ENCODE measurements around the gene TIMM22. TPM values are rescaled to one million over a fixed set of nuclear protein-coding genes. Genes with fewer than 3 reads are reported as not detected.

Gene TIMM22
- total and polyA plus RNA-seq, 4 donors = 7.2 to 12.2 (median 9.9) TPM

DNA sequence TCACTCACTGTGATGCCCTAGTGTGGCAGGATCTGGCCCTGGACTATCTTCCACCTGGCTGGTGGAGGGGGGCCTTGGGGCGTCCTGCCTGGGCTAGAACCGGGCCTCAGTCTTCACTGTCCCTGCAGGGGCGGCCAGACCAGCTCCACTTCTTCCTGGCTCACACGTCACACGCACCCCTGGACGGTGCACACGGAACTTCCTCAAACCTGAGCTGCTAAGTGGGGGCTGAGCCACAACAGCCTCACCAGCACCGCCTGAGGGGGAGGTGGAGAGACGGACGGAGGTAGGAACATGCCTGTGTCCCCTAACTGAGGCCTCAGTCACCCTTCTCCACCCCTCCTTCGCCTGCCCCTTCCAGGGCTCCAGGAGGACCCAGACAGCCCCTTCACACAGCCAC lies 36.6 kb downstream of the TIMM22 start:
- no peak for ATAC-seq (ENCODE audit: insufficient read depth, low FRiP score)
- H3K4me1 ChIP-seq (ENCODE audit: control insufficient read depth in 5 of 5, insufficient read depth in 5 of 5, low read length in 5 of 5) = peaks cover 0 to 33% (median 4%) of the 10 kb centered on the region in 5 donors
- no peaks in the 10 kb centered on the region for H3K27me3 ChIP-seq (ENCODE audit: control insufficient read depth in 3 of 3, insufficient read depth in 3 of 3, low read length in 2 of 3)
- H3K4me3 ChIP-seq = no peak overlapping the region
- TF ChIP-seq, protein P1, sequence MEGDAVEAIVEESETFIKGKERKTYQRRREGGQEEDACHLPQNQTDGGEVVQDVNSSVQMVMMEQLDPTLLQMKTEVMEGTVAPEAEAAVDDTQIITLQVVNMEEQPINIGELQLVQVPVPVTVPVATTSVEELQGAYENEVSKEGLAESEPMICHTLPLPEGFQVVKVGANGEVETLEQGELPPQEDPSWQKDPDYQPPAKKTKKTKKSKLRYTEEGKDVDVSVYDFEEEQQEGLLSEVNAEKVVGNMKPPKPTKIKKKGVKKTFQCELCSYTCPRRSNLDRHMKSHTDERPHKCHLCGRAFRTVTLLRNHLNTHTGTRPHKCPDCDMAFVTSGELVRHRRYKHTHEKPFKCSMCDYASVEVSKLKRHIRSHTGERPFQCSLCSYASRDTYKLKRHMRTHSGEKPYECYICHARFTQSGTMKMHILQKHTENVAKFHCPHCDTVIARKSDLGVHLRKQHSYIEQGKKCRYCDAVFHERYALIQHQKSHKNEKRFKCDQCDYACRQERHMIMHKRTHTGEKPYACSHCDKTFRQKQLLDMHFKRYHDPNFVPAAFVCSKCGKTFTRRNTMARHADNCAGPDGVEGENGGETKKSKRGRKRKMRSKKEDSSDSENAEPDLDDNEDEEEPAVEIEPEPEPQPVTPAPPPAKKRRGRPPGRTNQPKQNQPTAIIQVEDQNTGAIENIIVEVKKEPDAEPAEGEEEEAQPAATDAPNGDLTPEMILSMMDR (IDR thresholded peaks at IDR 0.05; ENCODE audit: control extremely low read depth, extremely low read depth) = no peak
- no peak for DNase-seq
- WGBS, 2 donors = 61 to 76% methylated on average over 11 of the region's 11 CpGs
- peaks cover 0 to 30% (median under 1%) of the 10 kb centered on the region in 4 donors for H3K36me3 ChIP-seq (ENCODE audit: control insufficient read depth in 4 of 4, insufficient read depth in 4 of 4, low read length in 4 of 4)
- no peak overlapping the region for H3K27ac ChIP-seq (ENCODE audit: low read depth in 1 of 2, low read length in 1 of 2)
- H3K9me3 ChIP-seq (ENCODE audit: control insufficient read depth in 4 of 4, insufficient read depth in 3 of 4, low read length in 3 of 4) = peaks cover 0 to 3% (median 0%) of the 10 kb centered on the region in 4 donors
- H3K9ac ChIP-seq (ENCODE audit: insufficient read depth in 1 of 2, low read length in 2 of 2) = no peak overlapping the region

GRCh38 chr17:1034652-1035210 lies 37.8 kb downstream of the TIMM22 start:
- peaks cover 0 to 3% (median 0%) of the 10 kb centered on the region in 4 donors for H3K9me3 ChIP-seq (ENCODE audit: control insufficient read depth in 4 of 4, insufficient read depth in 3 of 4, low read length in 3 of 4)
- no peak for DNase-seq
- WGBS, 2 donors = 90 to 92% methylated on average over 20 of the region's 20 CpGs
- no peak for ATAC-seq (ENCODE audit: insufficient read depth, low FRiP score)
- no peaks in the 10 kb centered on the region for H3K27me3 ChIP-seq (ENCODE audit: control insufficient read depth in 3 of 3, insufficient read depth in 3 of 3, low read length in 2 of 3)
- H3K27ac ChIP-seq (ENCODE audit: low read depth in 1 of 2, low read length in 1 of 2) = no peak overlapping the region
- H3K4me1 ChIP-seq (ENCODE audit: control insufficient read depth in 5 of 5, insufficient read depth in 5 of 5, low read length in 5 of 5) = peaks cover 0 to 27% (median 9%) of the 10 kb centered on the region in 5 donors
- H3K36me3 ChIP-seq (ENCODE audit: control insufficient read depth in 4 of 4, insufficient read depth in 4 of 4, low read length in 4 of 4) = peaks cover 0 to 33% (median under 1%) of the 10 kb centered on the region in 4 donors
- H3K9ac ChIP-seq (ENCODE audit: insufficient read depth in 1 of 2, low read length in 2 of 2) = no peak overlapping the region
- no peak overlapping the region for H3K4me3 ChIP-seq
- TF ChIP-seq, protein P1 (IDR thresholded peaks at IDR 0.05; ENCODE audit: control extremely low read depth, extremely low read depth) = no peak

- no peak overlapping the region for H3K27ac ChIP-seq (ENCODE audit: low read depth in 1 of 2, low read length in 1 of 2)
- H3K4me1 ChIP-seq (ENCODE audit: control insufficient read depth in 5 of 5, insufficient read depth in 5 of 5, low read length in 5 of 5) = peaks cover 0 to 26% (median 12%) of the 10 kb centered on the region in 5 donors
- no peak overlapping the region for H3K4me3 ChIP-seq
- DNase-seq = no peak
- TF ChIP-seq, protein P1 (IDR thresholded peaks at IDR 0.05; ENCODE audit: control extremely low read depth, extremely low read depth) = no peak
- peaks cover 0 to 3% (median 0%) of the 10 kb centered on the region in 4 donors for H3K9me3 ChIP-seq (ENCODE audit: control insufficient read depth in 4 of 4, insufficient read depth in 3 of 4, low read length in 3 of 4)
- peaks cover 0 to 37% (median under 1%) of the 10 kb centered on the region in 4 donors for H3K36me3 ChIP-seq (ENCODE audit: control insufficient read depth in 4 of 4, insufficient read depth in 4 of 4, low read length in 4 of 4)
- no peak overlapping the region for H3K9ac ChIP-seq (ENCODE audit: insufficient read depth in 1 of 2, low read length in 2 of 2)
- WGBS, 2 donors = 62 to 74% methylated on average over 17 of the region's 17 CpGs
- no peak for ATAC-seq (ENCODE audit: insufficient read depth, low FRiP score)
- no peaks in the 10 kb centered on the region for H3K27me3 ChIP-seq (ENCODE audit: control insufficient read depth in 3 of 3, insufficient read depth in 3 of 3, low read length in 2 of 3)
These were observed 38.7 kb downstream of the TIMM22 start for GRCh38 chr17:1035546-1036170.
